Measurements from ENCODE around the gene RBPMS2. TPM values are rescaled to one million over a fixed set of nuclear protein-coding genes. Genes with fewer than 3 reads are reported as not detected.

RBPMS2 gene
- total RNA-seq, 3 donors from 2014 or later, result 3.5 to 133 (median 6.3) TPM

DNA sequence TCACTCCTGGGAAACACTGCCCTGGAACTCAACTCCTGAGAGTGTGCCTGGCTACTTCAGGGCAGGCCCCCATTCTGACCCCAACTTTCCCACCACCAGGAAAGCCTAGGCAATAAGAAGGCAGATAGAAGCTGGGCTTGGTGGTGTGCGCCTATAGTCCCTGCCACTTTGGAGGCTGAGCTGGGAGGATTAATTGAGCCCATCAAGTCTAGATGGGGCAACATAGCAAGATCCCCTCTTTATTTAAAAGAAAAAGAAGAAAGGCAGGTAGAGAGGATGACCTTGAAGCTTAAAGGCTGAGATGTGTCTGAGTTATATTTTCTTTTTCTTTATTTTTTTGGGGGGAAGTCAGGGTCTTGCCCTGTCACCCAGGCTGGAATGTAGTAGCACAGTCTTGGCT, 4.2 kb upstream of the RBPMS2 start:
- Histone ChIP-seq H3K9me3 (no peaks in the 10 kb centered on the region), H3K4me1 (ENCODE audit: low read depth) (no peaks in the 10 kb centered on the region), H3K4me3 (no peak overlapping the region), H3K36me3 (ENCODE audit: low read depth) (no peaks in the 10 kb centered on the region)
- intact Hi-C loops (cut with DNase I, micrococcal nuclease), result no loop called here
- ATAC-seq (no peak), DNase-seq (no peak)
- TF ChIP-seq, protein P1, sequence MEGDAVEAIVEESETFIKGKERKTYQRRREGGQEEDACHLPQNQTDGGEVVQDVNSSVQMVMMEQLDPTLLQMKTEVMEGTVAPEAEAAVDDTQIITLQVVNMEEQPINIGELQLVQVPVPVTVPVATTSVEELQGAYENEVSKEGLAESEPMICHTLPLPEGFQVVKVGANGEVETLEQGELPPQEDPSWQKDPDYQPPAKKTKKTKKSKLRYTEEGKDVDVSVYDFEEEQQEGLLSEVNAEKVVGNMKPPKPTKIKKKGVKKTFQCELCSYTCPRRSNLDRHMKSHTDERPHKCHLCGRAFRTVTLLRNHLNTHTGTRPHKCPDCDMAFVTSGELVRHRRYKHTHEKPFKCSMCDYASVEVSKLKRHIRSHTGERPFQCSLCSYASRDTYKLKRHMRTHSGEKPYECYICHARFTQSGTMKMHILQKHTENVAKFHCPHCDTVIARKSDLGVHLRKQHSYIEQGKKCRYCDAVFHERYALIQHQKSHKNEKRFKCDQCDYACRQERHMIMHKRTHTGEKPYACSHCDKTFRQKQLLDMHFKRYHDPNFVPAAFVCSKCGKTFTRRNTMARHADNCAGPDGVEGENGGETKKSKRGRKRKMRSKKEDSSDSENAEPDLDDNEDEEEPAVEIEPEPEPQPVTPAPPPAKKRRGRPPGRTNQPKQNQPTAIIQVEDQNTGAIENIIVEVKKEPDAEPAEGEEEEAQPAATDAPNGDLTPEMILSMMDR (IDR thresholded peaks at IDR 0.05), result no peak

DNA sequence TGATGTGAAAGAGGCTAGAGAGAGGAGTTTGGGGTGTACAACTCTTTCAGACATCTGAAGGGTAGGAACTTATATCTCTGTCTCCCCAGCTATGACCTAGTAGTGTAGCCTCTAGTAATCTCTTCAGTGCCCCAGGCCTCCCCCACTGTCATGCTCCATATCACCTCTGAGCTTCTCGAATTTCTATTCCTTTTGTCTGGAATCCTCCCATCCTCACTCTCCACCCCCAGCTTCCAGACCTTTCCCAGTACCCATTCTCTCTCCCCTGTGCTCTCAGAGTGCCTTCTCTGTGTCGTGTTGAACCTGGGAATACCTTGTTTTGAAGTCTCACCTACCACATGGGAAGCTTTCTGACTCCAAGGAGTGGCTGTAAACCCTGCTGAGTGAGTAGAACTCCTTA, 3.6 kb upstream of the RBPMS2 start:
- Histone ChIP-seq H3K4me1 (ENCODE audit: low read depth) (no peaks in the 10 kb centered on the region), H3K4me3 (no peak overlapping the region), H3K9me3 (no peaks in the 10 kb centered on the region), H3K36me3 (ENCODE audit: low read depth) (no peaks in the 10 kb centered on the region)
- DNase-seq, result no peak
- ATAC-seq, result no peak
- TF ChIP-seq, protein P1 (IDR thresholded peaks at IDR 0.05), result no peak
- intact Hi-C loops (cut with DNase I, micrococcal nuclease), result no loop called here

DNA sequence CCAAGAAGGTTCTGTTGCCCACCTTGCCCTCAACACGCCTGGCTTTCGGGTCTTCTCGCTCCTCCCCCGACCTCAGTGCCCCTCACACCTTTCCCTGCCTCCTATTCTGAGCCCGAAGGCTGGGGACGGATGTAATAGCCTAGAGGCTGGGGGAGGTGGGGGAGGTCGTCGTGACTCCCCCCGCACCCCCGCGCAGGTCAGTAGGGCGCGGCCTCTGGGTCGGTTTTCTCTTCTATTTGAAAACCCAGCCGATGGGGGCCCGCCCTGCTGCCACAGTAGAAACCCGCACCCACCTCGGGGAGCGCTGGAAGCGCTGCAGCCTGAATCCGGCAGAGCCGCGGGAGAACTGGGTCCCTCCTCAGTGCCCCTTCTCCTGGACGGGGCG, 1.0 kb upstream of the RBPMS2 start:
- TF ChIP-seq, protein P1 (IDR thresholded peaks at IDR 0.05), result no peak
- Histone ChIP-seq H3K4me3 (no peak overlapping the region), H3K9me3 (no peaks in the 10 kb centered on the region), H3K4me1 (ENCODE audit: low read depth) (no peaks in the 10 kb centered on the region), H3K36me3 (ENCODE audit: low read depth) (no peaks in the 10 kb centered on the region)
- ATAC-seq, result no peak
- DNase-seq, result peak in 1 of 3 donors; percentile 21
- intact Hi-C loops (cut with DNase I, micrococcal nuclease), result no loop called here

DNA sequence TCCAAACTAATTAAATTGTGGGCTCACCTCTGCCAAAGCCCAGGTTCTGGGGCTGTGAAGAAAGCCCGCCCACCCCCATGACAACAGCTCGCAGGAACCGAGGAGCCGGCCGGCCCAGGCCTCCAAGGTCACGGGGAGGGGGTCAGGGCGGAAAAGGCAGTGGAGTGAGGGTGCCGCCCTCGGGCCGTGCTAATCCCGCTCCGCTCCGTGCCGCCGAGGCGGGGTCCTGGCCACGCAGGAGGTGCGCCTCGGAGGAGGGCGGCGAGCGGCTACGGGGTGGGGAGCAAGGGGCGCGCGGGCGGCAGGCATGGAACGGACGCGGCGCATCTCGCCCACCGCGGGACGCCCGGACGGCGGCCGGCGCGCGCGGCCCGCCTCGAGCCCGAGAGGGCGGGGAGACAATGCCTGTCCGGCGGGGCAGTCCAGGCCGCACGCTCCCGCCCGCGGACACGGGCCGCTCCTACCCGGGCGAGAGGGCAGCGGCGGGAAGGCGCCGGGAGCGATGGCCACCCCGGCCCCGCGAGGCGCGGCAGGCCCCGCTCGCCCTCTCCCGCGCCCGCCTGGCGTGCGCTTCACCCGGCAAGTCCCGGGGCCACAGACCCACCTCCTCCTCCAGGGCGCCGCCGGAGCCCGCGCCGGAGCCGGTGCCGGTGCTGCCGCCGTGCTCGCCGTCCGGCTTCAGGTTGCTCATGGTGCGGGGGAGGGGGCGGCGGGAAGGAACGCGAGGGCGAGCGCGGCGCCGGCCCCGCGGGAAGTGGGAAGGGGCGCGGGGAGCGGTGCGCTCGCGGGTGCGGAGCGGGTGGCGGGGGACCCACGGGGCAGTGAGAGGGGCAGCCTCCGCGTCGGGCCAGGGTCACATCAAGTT, 528 bp downstream of the RBPMS2 start:
- intact Hi-C loops (cut with DNase I, micrococcal nuclease), result no loop called here
- H3K4me3 ChIP-seq, result no peak overlapping the region
- TF ChIP-seq, protein P1 (IDR thresholded peaks at IDR 0.05), result no peak
- ATAC-seq (peak; percentile 40), DNase-seq (peak in 2 of 3 donors; percentile 4 to 30)
- no peaks in the 10 kb centered on the region for H3K36me3 ChIP-seq (ENCODE audit: low read depth)
- no peaks in the 10 kb centered on the region for H3K9me3 ChIP-seq
- H3K4me1 ChIP-seq (ENCODE audit: low read depth), result no peaks in the 10 kb centered on the region

DNA sequence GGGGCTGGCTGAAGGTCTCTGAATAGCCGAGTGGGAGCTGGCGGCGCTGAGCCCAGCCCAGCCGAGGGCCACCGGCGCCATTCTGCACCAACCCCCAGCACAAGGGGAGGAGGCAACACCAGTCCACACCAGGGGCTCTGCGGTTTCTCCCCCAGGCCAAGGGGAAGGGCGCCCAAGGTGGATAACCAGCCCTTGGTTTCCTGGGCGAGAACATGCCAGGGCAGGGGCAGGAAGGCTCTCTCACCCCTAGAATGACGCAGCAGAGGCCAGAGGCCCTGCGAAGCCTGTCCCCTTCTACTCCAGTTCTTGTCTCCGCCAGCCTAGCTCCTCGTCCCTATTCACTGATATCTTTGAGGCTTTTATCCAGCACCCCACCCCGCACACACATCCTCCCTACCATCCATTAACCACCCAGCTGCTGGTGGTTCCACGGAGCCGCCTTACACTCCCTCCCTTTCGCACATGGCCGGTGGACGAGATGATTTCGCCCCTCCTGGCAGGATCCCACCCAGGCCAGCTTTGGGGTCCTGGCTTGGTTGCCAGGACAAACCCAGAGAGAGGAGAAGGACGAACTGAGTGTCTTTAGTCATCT, 1.3 kb downstream of the RBPMS2 start:
- H3K9me3 ChIP-seq, result no peaks in the 10 kb centered on the region
- no peak overlapping the region for H3K4me3 ChIP-seq
- TF ChIP-seq, protein P1 (IDR thresholded peaks at IDR 0.05), result no peak
- intact Hi-C loops (cut with DNase I, micrococcal nuclease), result no loop called here
- H3K36me3 ChIP-seq (ENCODE audit: low read depth), result no peaks in the 10 kb centered on the region
- DNase-seq (peak in 1 of 3 donors; percentile 27), ATAC-seq (no peak)
- H3K4me1 ChIP-seq (ENCODE audit: low read depth), result no peaks in the 10 kb centered on the region
